GM21390 (cell line): ENCODE data around the gene NMT2.
A peak's percentile ranks its signal among the peaks of the same experiment; 100 is the strongest.

Experiments
- ATAC-seq: cut with Tn5 transposase; IDR thresholded peaks from one replicate; pipeline ENCODE4 v1.9.1; 2021; ENCODE audit not compliant: unreplicated experiment

NMT2 gene

GRCh38 chr10:15146366-15146765, 22.1 kb downstream of the NMT2 start:
- no peak for ATAC-seq

GRCh38 chr10:15144788-15145187, 23.7 kb downstream of the NMT2 start:
- no peak for ATAC-seq

GRCh38 chr10:15141136-15142054, 27.1 kb downstream of the NMT2 start:
- ATAC-seq: peak; percentile 93

- no peak for ATAC-seq
These were observed 27.8 kb downstream of the NMT2 start for GRCh38 chr10:15140698-15141097.

- ATAC-seq: no peak
These were observed 30.9 kb downstream of the NMT2 start for GRCh38 chr10:15137636-15138035.

- ATAC-seq: no peak
These were observed 31.5 kb downstream of the NMT2 start for GRCh38 chr10:15137036-15137359.

GRCh38 chr10:15136129-15137035, 32.1 kb downstream of the NMT2 start:
- ATAC-seq: no peak

- no peak for ATAC-seq
These were observed 37.2 kb downstream of the NMT2 start for GRCh38 chr10:15131330-15131729.

- no peak for ATAC-seq
These were observed 43.6 kb downstream of the NMT2 start for GRCh38 chr10:15124908-15125307.

GRCh38 chr10:15124190-15124589, 44.3 kb downstream of the NMT2 start:
- ATAC-seq: no peak

GRCh38 chr10:15123749-15124184, 44.7 kb downstream of the NMT2 start:
- ATAC-seq: no peak

GRCh38 chr10:15122477-15123030, 45.9 kb downstream of the NMT2 start:
- peak; percentile 96 for ATAC-seq

- ATAC-seq: no peak
These were observed 46.8 kb downstream of the NMT2 start for GRCh38 chr10:15121707-15122106.

- no peak for ATAC-seq
These were observed 48.0 kb downstream of the NMT2 start for GRCh38 chr10:15120523-15120922.

- no peak for ATAC-seq
These were observed 49.9 kb downstream of the NMT2 start for GRCh38 chr10:15118615-15119014.

- ATAC-seq: no peak
These were observed 52.3 kb downstream of the NMT2 start for GRCh38 chr10:15116225-15116624.

- no peak for ATAC-seq
These were observed 54.7 kb downstream of the NMT2 start for GRCh38 chr10:15113766-15114165.

GRCh38 chr10:15112657-15113056, 55.8 kb downstream of the NMT2 start:
- ATAC-seq: no peak

- ATAC-seq: peak; percentile 81
These were observed 62.0 kb downstream of the NMT2 start for GRCh38 chr10:15106352-15107013.

GRCh38 chr10:15103513-15103912, 65.0 kb downstream of the NMT2 start:
- ATAC-seq: no peak

GRCh38 chr10:15099886-15100285, 68.6 kb downstream of the NMT2 start:
- no peak for ATAC-seq
